WI38 (cell line): ENCODE results near the gene EPB41L1.

Source experiments
- H3K4me3 ChIP-seq: 2 replicates; pipeline ENCODE4 v1.5.1; 2011; ENCODE audit warnings: low read depth, mild to moderate bottlenecking, control low read depth, low read length
- CTCF ChIP-seq: IDR thresholded peaks from 2 replicates; pipeline ENCODE4 v1.5.1; 2012; ENCODE audit warnings: low read depth, mild to moderate bottlenecking, control low read depth, low read length

EPB41L1 gene

DNA sequence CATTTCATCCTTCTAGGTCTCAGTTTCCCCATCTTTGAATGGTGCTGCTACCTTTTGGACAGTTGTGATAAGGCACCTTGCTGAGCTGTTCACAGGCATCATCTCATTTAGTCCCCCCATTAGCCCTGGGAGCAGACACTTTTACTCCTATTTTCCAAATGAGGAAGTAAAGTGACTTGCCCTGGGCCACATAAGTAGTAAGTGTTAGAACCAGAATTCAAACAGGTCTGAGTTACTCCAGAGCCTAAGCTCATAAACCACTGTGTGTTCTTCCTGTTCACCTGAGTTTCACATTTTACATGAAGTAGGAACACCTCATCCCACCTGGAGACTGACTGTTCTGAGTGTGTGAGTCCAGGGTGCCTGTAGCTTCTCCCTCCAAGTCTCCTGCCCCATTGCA, 43.5 kb upstream of the EPB41L1 start:
- H3K4me3 ChIP-seq = no peak overlapping the region
- no peak for TF ChIP-seq CTCF

GRCh38 chr20:36112112-36112511, 42.4 kb upstream of the EPB41L1 start:
- no peak overlapping the region for H3K4me3 ChIP-seq
- no peak for TF ChIP-seq CTCF

DNA sequence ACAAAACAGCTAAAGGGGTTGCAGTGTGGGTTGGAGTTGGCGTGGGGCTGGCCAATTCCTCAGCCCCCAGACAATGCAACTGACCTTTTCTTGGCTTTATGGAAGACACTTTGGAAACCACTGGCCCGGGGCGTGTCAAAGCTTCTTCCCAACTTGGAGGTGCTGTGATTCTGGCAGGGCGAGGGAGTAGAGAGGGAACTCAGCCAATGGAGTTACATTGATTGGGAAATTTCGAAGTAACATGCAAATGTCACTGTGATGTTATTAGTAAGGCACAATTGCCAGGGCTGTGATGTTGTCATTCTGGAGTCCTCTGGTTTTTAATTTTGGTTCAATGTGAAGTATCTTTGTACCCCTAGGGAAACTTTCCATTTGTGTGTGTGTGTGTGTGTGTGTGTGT, 41.5 kb upstream of the EPB41L1 start:
- H3K4me3 ChIP-seq = no peak overlapping the region
- no peak for TF ChIP-seq CTCF

DNA sequence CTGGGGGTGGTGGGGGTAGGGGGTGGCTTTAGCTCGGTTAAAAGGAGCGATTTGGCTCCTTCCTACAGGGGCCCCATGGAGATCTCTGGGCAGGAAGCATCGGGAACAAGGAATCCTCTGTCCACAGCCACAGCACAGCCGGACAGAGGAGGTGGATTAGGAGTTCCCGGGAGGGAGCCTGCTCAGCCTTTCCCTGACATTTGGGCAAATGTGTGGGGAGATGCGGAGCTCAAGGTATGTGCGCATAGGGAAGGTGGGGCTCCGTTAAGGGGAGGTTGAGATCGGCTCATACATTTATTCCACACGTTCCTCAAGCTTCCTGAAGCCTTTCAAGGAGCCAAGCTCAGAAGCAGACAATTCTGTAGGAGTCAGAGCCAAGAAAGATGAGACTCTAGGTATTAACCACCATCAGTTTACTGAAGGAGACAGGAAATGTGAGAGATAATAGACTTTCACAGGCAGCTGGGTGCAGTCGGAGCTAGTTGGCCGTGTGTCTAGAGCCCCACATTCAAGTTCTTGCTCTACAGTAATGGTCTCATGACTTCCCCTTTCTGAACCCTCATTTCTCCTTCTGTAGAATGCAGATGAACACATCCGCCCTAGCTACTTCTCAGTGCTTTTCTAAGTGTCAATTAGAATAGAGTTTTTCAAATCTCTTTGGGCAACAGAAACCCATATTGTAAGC, 40.8 kb upstream of the EPB41L1 start:
- TF ChIP-seq CTCF = no peak
- H3K4me3 ChIP-seq = no peak overlapping the region

DNA sequence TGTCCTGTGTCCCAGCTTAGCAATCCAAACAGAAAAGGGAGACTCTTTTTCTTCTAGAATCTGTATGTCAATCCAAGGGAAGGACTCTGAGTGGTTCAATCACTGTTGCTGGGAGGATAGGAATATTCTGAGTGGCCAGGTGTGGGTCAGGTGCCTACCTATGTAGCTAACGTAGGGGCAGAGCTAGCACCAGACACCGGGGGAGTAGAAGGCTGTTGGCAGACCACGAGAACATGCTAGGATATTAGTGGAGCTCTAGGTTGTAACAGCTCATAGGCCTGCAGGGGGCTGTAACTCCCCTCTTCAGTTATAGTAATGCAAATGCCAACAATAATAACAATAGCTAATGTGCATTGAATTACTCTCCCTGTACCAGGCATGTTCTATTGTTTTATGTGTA, 39.8 kb upstream of the EPB41L1 start:
- TF ChIP-seq CTCF = no peak
- no peak overlapping the region for H3K4me3 ChIP-seq

DNA sequence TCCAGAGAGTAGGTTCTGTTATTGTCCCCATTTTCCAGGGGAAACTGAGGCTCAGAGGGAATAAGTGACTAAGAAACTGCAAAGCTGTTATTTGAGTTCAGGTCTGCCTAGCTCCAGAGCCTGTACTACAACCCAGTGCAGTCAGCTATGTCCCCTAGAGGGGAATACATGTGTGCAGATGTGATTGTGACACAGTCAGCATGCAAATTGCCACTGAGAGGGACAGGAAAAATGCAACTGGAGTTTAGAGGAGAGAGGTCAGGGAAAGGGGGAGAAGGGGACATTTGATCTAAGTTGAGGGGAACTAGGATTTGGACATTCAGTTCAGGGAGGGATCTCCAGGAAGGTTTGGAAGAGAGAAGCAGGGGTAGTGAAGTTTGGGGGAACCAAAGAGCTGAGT, 38.6 kb upstream of the EPB41L1 start:
- TF ChIP-seq CTCF = no peak
- H3K4me3 ChIP-seq = no peak overlapping the region

DNA sequence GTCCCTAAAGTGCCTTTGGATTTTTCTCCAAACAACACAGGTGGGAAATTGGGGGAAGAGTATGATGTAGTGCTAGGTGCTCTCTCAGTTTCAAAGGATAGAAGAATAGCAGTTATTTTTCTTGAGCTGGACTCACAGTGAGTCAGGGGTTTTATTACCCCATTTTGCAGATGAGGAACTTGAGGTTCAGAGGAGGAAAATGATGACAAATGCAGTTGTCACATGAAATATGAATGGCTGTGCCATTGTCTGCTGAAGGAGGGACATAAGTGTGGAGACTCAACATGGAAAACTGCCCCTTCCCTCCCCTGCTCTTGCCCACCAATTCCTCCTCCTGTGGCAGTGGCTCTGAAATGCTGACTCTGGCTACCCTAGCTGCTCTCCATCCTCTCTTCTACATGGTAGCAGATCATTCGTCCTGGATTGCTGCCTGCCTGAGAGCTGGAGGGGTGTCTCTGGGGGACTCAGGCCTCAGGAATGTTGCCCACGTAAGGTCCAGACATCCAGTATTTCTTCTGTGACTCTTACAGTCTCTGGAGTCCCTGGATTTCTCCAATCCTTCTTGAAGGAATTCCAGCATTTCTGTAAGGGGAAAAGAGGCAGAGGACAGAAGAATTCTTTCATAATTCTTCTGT, 37.6 kb upstream of the EPB41L1 start:
- H3K4me3 ChIP-seq = no peak overlapping the region
- no peak for TF ChIP-seq CTCF
